Colonic mucosa (tissue), 4 donors: Measurements from ENCODE around the gene UNC119B. TPM values are rescaled to one million over a fixed set of nuclear protein-coding genes. Genes with fewer than 3 reads are reported as not detected.
A peak's percentile ranks its signal among the peaks of the same experiment; 100 is the strongest.

Experiments
- DNase-seq: peaks from one replicate; pipeline ENCODE4 v3.0.0-alpha.2; 2020
- H3K27ac ChIP-seq: fragments of 200-600 bp; one replicate; pipeline ENCODE4 v1.8.0; 2021
- H3K27me3 ChIP-seq: fragments of 200-600 bp; one replicate; pipeline ENCODE4 v1.8.0; 2021
- H3K36me3 ChIP-seq: fragments of 200-600 bp; one replicate; pipeline ENCODE4 v1.8.0; 2021
- H3K4me1 ChIP-seq: fragments of 200-600 bp; one replicate; pipeline ENCODE4 v1.8.0; 2021; ENCODE audit warnings: mild to moderate bottlenecking
- H3K4me3 ChIP-seq: fragments of 200-600 bp; one replicate; pipeline ENCODE4 v1.8.0; 2021
- H3K9ac ChIP-seq, 2 donors: one replicate each; pipeline ENCODE4 v1.7.0; 2013; ENCODE audit warnings: control low read depth in 2 of 2, low read depth in 2 of 2, low read length in 2 of 2
- H3K9me3 ChIP-seq: fragments of 200-600 bp; one replicate; pipeline ENCODE4 v1.8.0; 2021
- CTCF ChIP-seq: fragments of 200-600 bp; IDR thresholded peaks from one replicate; pipeline ENCODE4 v1.8.0; 2022; ENCODE audit warnings: antibody characterized with exemption, mild to moderate bottlenecking
- intact Hi-C: fragments of 100-400 bp; cut with DNase I; formaldehyde crosslinking; loops from one replicate; pipeline ENCODE4 v1.14.1; 2022
- total RNA-seq, 2 donors: library from RNA; stranded (reverse); fragmentation: NEBNext Ultra II Directional in 1 of 2; extraction: Animal tissue kit (Norgen Biotek cat#: 25700) in 1 of 2; gene quantifications; one replicate each; pipeline ENCODE4 v1.2.1, GENCODE V29; 2021
- donor health status: healthy.
- donor health status: DM: no; HTN: no; CAD: no.
- donor health status: DM: no; HTN: no; CAD: no.

Gene UNC119B
- total RNA-seq: 10 to 100 TPM; 22.7 to 28.3 TPM

- peak within 1 kb of the TSS; percentile 93 for H3K4me3 ChIP-seq
- intact Hi-C loops: loop anchor here (2.0 kb wide), 2 partner anchors 17 to 63 kb away; no protein-coding TSS in a partner anchor
- peak within 1 kb of the TSS; percentile 88 to 92 for H3K9ac ChIP-seq
- peak within 1 kb of the TSS; percentile 83 for H3K27ac ChIP-seq
- H3K36me3 ChIP-seq: no peaks in the 10 kb centered on the region
- no peak for TF ChIP-seq CTCF
- no peaks in the 10 kb centered on the region for H3K27me3 ChIP-seq
- peak; percentile 77 for DNase-seq
- H3K4me1 ChIP-seq: peaks cover 12% of the 10 kb centered on the region
- no peaks in the 10 kb centered on the region for H3K9me3 ChIP-seq
Observed at GRCh38 chr12:120710031-120710804, at the start of gene UNC119B. UNC119B (plus strand) TSS chr12:120710458; CDS start chr12:120710475, 17 bp downstream.

- no peaks in the 10 kb centered on the region for H3K36me3 ChIP-seq
- peaks cover 5% of the 10 kb centered on the region for H3K4me1 ChIP-seq
- no peaks in the 10 kb centered on the region for H3K9me3 ChIP-seq
- no peak overlapping the region for H3K4me3 ChIP-seq
- intact Hi-C loops: no loop called here
- no peak for DNase-seq
- H3K9ac ChIP-seq: no peak overlapping the region
- no peak overlapping the region for H3K27ac ChIP-seq
- H3K27me3 ChIP-seq: no peaks in the 10 kb centered on the region
- TF ChIP-seq CTCF: no peak
Observed at GRCh38 chr12:120661432-120661831, 48.8 kb upstream of the UNC119B start.

- Histone ChIP-seq H3K36me3 (no peaks in the 10 kb centered on the region), H3K27me3 (no peaks in the 10 kb centered on the region), H3K4me3 (no peak overlapping the region), H3K9ac (no peak overlapping the region), H3K27ac (no peak overlapping the region), H3K4me1 (peaks cover 5% of the 10 kb centered on the region), H3K9me3 (no peaks in the 10 kb centered on the region)
- DNase-seq: no peak
- no peak for TF ChIP-seq CTCF
- intact Hi-C loops: no loop called here
Observed at GRCh38 chr12:120662879-120663278, 47.4 kb upstream of the UNC119B start.

GRCh38 chr12:120663741-120664140 is 46.5 kb upstream of the UNC119B start:
- Histone ChIP-seq H3K4me3 (no peak overlapping the region), H3K27ac (no peak overlapping the region), H3K9ac (no peak overlapping the region), H3K4me1 (peaks cover 4% of the 10 kb centered on the region), H3K9me3 (no peaks in the 10 kb centered on the region), H3K36me3 (no peaks in the 10 kb centered on the region), H3K27me3 (no peaks in the 10 kb centered on the region)
- intact Hi-C loops: no loop called here
- DNase-seq: no peak
- no peak for TF ChIP-seq CTCF

GRCh38 chr12:120666571-120667390 is 43.5 kb upstream of the UNC119B start:
- Histone ChIP-seq H3K27ac (no peak overlapping the region), H3K9me3 (no peaks in the 10 kb centered on the region), H3K36me3 (no peaks in the 10 kb centered on the region), H3K9ac (no peak overlapping the region), H3K27me3 (no peaks in the 10 kb centered on the region), H3K4me3 (no peak overlapping the region), H3K4me1 (peaks cover 5% of the 10 kb centered on the region)
- no peak for DNase-seq
- intact Hi-C loops: no loop called here
- TF ChIP-seq CTCF: no peak
